GM12878 (cell line): ENCODE measurements around the gene INHBC. TPM values are rescaled to one million over a fixed set of nuclear protein-coding genes. Genes with fewer than 3 reads are reported as not detected.

Experiments
- ASH2L ChIP-seq: fragments of 300-600, 200-600 bp; sonication (generic); IDR thresholded peaks from 2 replicates; pipeline ENCODE4 v1.6.1; 2017; ENCODE audit warnings: low read depth, mild to moderate bottlenecking, borderline replicate concordance
- ATF7 ChIP-seq: fragments of 450-650 bp; IDR thresholded peaks from 2 replicates; pipeline ENCODE4 v1.6.1; 2016; ENCODE audit warnings: low read depth, mild to moderate bottlenecking
- BACH1 ChIP-seq: fragments of 450-650 bp; IDR thresholded peaks from 2 replicates; pipeline ENCODE4 v1.6.1; 2017; ENCODE audit warnings: mild to moderate bottlenecking, borderline replicate concordance
- BHLHE40 ChIP-seq, 2 experiments: fragments of 450-650 bp in 1 of 2; IDR thresholded peaks; 2 replicates each; pipeline ENCODE4 v1.6.1; 2011 to 2017; ENCODE audit warnings: low read depth in 2 of 2, borderline replicate concordance in 1 of 2, improper control_type of control experiment in 1 of 2, low read length in 1 of 2, mild to moderate bottlenecking in 1 of 2
- EZH2 ChIP-seq: IDR thresholded peaks from 2 replicates; pipeline ENCODE4 v1.6.1; 2012; ENCODE audit warnings: low read depth, mild to moderate bottlenecking, control low read depth, inconsistent platforms, low read length, borderline replicate concordance; ENCODE audit not compliant: control insufficient read depth
- FOS ChIP-seq: IDR thresholded peaks from 3 replicates; pipeline ENCODE4 v1.6.1; 2011; ENCODE audit warnings: borderline replicate concordance; ENCODE audit not compliant: insufficient read length; ENCODE audit errors: extremely low read depth
- FOXK2 ChIP-seq: fragments of 450-650 bp; IDR thresholded peaks from 2 replicates; pipeline ENCODE4 v1.6.1; 2017; ENCODE audit warnings: mild to moderate bottlenecking, moderate library complexity
- GABPA ChIP-seq: IDR thresholded peaks from 2 replicates; pipeline ENCODE4 v1.6.1; 2014; ENCODE audit warnings: antibody characterized with exemption, low read depth, mild to moderate bottlenecking, inconsistent platforms
- IKZF2 ChIP-seq, 2 experiments: fragments of 450-650 bp; IDR thresholded peaks; 2 replicates each; pipeline ENCODE4 v1.6.1; 2017; ENCODE audit warnings: mild to moderate bottlenecking in 2 of 2, moderate library complexity in 2 of 2
- IRF4 ChIP-seq: IDR thresholded peaks from 2 replicates; pipeline ENCODE4 v1.6.1; 2011; ENCODE audit warnings: low read depth, low read length
- KAT2A ChIP-seq: conservative IDR thresholded peaks from 2 replicates; pipeline ENCODE4 v1.6.1; 2011; ENCODE audit warnings: low read depth, low read length; ENCODE audit not compliant: control insufficient read depth
- MYB ChIP-seq: fragments of 150-350 bp; IDR thresholded peaks from 2 replicates; pipeline ENCODE4 v1.6.1; 2014; ENCODE audit warnings: mild to moderate bottlenecking, low read depth, low read length, borderline replicate concordance
- NFYA ChIP-seq: IDR thresholded peaks from 2 replicates; pipeline ENCODE4 v1.6.1; 2011; ENCODE audit warnings: low read depth, mild to moderate bottlenecking, low read length, improper control_type of control experiment, borderline replicate concordance
- NFYB ChIP-seq: IDR thresholded peaks from 2 replicates; pipeline ENCODE4 v1.6.1; 2011; ENCODE audit warnings: low read depth, mild to moderate bottlenecking, low read length, improper control_type of control experiment, moderate library complexity; ENCODE audit not compliant: insufficient read depth
- POLR2AphosphoS5 ChIP-seq: IDR thresholded peaks from 2 replicates; pipeline ENCODE4 v1.6.1; 2011; ENCODE audit warnings: mild to moderate bottlenecking, low read length, inconsistent platforms
- RAD21 ChIP-seq: IDR thresholded peaks from 2 replicates; pipeline ENCODE4 v1.6.1; 2011; ENCODE audit warnings: mild to moderate bottlenecking, low read depth, low read length, moderate library complexity; ENCODE audit not compliant: insufficient read depth
- RELA ChIP-seq: fragments of 450-650 bp; IDR thresholded peaks from 2 replicates; pipeline ENCODE4 v1.8.0; 2014; ENCODE audit warnings: borderline replicate concordance; ENCODE audit not compliant: partially characterized antibody
- SMAD1 ChIP-seq: fragments of 450-650 bp; IDR thresholded peaks from 2 replicates; pipeline ENCODE4 v1.6.1; 2018; ENCODE audit warnings: mild to moderate bottlenecking, low read depth; ENCODE audit not compliant: partially characterized antibody
- SUZ12 ChIP-seq: fragments of 200-600 bp; sonication (generic); IDR thresholded peaks from one replicate; pipeline ENCODE4 v1.6.1; 2018; ENCODE audit warnings: antibody characterized with exemption, mild to moderate bottlenecking; ENCODE audit not compliant: unreplicated experiment
- TAF1 ChIP-seq: IDR thresholded peaks from 2 replicates; pipeline ENCODE4 v1.6.1; 2011; ENCODE audit warnings: mild to moderate bottlenecking, low read depth, low read length, borderline replicate concordance
- TCF12 ChIP-seq: IDR thresholded peaks from 2 replicates; pipeline ENCODE4 v1.6.1; 2011; ENCODE audit warnings: low read depth, mild to moderate bottlenecking, low read length
- YY1 ChIP-seq: IDR thresholded peaks from 2 replicates; pipeline ENCODE4 v1.6.1; 2011; ENCODE audit warnings: low read depth, mild to moderate bottlenecking, low read length
- ZNF207 ChIP-seq: fragments of 450-650 bp; IDR thresholded peaks from 2 replicates; pipeline ENCODE4 v1.6.1; 2014; ENCODE audit warnings: antibody characterized with exemption, mild to moderate bottlenecking, borderline replicate concordance
- ZNF384 ChIP-seq: IDR thresholded peaks from 2 replicates; pipeline ENCODE4 v1.6.1; 2012; ENCODE audit warnings: low read depth, mild to moderate bottlenecking, low read length, improper control_type of control experiment, borderline replicate concordance
- polyA plus RNA-seq, 11 experiments: library from polyadenylated mRNA; depleted of rRNA in 4 of 11; unstranded in 6 of 11; stranded (reverse) in 5 of 11; fragments of >200 nt; fragmentation: Nextera tagmentation in 4 of 11; fragmentation: Illumina TruSeq in 1 of 11; extraction: Ambion mirVana in 4 of 11; extraction: Trizol in 1 of 11; gene quantifications; 1 replicate in 1 of 11; 2 replicates in 10 of 11; pipeline versions ENCODE4 v1.2.1 to v1.2.3, GENCODE V29; 2011 to 2016; ENCODE audit warnings: inconsistent platforms in 2 of 11, missing spikeins in 2 of 11, low read depth in 1 of 11
- total RNA-seq, 4 experiments: library from RNA; depleted of rRNA in 3 of 4; stranded (reverse); fragments of >200 nt in 3 of 4; fragmentation: Illumina TruSeq in 1 of 4; extraction: Trizol in 1 of 4; gene quantifications; 2 replicates each; pipeline versions ENCODE4 v1.2.1 to v1.2.3, GENCODE V29; 2013 to 2021
- TF ChIP-seq, protein P1 (sequence below): fragments of 450-650 bp; IDR thresholded peaks from 2 replicates; pipeline ENCODE4 v1.6.1; 2016; ENCODE audit warnings: mild to moderate bottlenecking
- TF ChIP-seq, protein P2 (sequence below): IDR thresholded peaks from 2 replicates; pipeline ENCODE4 v1.6.1; 2012; ENCODE audit warnings: low read length, inconsistent platforms
- TF ChIP-seq, protein P3 (sequence below): fragments of 450-650 bp; conservative IDR thresholded peaks from 2 replicates; pipeline ENCODE4 v1.6.1; 2017; ENCODE audit warnings: mild to moderate bottlenecking, moderate library complexity

The INHBC gene
- total and polyA plus RNA-seq, 10 of the 15 experiments (the other 5 are each of a cell fraction or from before 2014, with no cell fraction given), result 0.04 to 0.22 (median 0.13) TPM; not detected in 5

DNA sequence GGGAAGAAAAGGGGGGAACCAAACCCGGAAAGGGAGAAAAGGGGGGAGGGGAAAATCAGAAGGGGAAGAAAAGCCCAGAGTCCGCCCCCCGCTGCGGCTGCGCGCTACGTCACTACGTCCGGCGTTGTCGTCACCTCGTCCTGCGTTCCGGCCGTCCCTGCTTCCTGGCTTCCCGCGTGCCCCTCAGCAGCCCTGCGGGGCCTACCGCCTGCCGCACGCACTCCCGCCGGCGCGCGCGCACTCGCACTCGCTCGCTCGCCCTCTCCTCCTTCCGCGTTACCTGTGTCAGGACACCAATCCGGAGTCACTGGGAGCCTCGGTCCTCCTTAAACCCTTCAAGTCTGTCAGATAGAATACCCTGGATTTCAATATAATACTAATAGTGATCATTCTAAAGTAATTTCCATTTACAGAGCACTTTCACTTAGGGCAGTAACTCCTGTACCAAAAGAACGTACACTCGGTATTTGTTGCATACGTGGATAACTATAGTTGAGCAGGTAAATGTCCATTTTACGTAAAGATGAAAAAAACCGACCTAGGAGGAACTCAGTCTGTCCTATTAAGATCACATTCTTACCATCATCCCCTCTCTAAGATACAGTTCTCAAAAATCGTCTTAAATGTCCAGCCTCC, 3.5 kb upstream of the INHBC start, which contains the start of gene R3HDM2 (continued):
- TF ChIP-seq, protein P1, sequence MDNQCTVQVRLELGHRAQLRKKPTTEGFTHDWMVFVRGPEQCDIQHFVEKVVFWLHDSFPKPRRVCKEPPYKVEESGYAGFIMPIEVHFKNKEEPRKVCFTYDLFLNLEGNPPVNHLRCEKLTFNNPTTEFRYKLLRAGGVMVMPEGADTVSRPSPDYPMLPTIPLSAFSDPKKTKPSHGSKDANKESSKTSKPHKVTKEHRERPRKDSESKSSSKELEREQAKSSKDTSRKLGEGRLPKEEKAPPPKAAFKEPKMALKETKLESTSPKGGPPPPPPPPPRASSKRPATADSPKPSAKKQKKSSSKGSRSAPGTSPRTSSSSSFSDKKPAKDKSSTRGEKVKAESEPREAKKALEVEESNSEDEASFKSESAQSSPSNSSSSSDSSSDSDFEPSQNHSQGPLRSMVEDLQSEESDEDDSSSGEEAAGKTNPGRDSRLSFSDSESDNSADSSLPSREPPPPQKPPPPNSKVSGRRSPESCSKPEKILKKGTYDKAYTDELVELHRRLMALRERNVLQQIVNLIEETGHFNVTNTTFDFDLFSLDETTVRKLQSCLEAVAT, result no peak; the same call in none of the 2 replicates
- TF ChIP-seq KAT2A, result no peak
- TF ChIP-seq, protein P2, sequence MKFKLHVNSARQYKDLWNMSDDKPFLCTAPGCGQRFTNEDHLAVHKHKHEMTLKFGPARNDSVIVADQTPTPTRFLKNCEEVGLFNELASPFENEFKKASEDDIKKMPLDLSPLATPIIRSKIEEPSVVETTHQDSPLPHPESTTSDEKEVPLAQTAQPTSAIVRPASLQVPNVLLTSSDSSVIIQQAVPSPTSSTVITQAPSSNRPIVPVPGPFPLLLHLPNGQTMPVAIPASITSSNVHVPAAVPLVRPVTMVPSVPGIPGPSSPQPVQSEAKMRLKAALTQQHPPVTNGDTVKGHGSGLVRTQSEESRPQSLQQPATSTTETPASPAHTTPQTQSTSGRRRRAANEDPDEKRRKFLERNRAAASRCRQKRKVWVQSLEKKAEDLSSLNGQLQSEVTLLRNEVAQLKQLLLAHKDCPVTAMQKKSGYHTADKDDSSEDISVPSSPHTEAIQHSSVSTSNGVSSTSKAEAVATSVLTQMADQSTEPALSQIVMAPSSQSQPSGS, result no peak
- no peak for TF ChIP-seq EZH2
- TF ChIP-seq FOS, result no peak
- TF ChIP-seq ZNF207, result peak; percentile 84; the same call in 1 of the 2 replicates
- TF ChIP-seq GABPA, result no peak
- peak; percentile 42; the same call in 1 of the 2 replicates for TF ChIP-seq NFYB
- no peak for TF ChIP-seq NFYA
- TF ChIP-seq SUZ12, result no peak
- TF ChIP-seq ASH2L, result no peak
- peak; percentile 20 to 41; a peak in 2 of 4 replicates for TF ChIP-seq IKZF2 (IDR thresholded peaks at IDR 0.05)
- no peak for TF ChIP-seq RAD21
- TF ChIP-seq, protein P3, sequence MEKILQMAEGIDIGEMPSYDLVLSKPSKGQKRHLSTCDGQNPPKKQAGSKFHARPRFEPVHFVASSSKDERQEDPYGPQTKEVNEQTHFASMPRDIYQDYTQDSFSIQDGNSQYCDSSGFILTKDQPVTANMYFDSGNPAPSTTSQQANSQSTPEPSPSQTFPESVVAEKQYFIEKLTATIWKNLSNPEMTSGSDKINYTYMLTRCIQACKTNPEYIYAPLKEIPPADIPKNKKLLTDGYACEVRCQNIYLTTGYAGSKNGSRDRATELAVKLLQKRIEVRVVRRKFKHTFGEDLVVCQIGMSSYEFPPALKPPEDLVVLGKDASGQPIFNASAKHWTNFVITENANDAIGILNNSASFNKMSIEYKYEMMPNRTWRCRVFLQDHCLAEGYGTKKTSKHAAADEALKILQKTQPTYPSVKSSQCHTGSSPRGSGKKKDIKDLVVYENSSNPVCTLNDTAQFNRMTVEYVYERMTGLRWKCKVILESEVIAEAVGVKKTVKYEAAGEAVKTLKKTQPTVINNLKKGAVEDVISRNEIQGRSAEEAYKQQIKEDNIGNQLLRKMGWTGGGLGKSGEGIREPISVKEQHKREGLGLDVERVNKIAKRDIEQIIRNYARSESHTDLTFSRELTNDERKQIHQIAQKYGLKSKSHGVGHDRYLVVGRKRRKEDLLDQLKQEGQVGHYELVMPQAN, result no peak
- TF ChIP-seq POLR2AphosphoS5, result peak; percentile 93
- no peak for TF ChIP-seq FOXK2
- peak; percentile 84 for TF ChIP-seq SMAD1
- TF ChIP-seq ZNF384, result no peak
- peak; percentile 33; the same call in 1 of the 2 replicates for TF ChIP-seq YY1
- TF ChIP-seq TAF1, result peak; percentile 78; the same call in 1 of the 2 replicates
- TF ChIP-seq BACH1, result peak; percentile 23; the same call in 1 of the 2 replicates
- TF ChIP-seq BHLHE40 (IDR thresholded peaks at IDR 0.05; ENCODE audit: borderline replicate concordance in 1 of 2, low read depth in 2 of 2, low read length in 1 of 2), result peak in 1 of 2 experiments; percentile 63; a peak in 3 of 4 replicates
- TF ChIP-seq MYB, result no peak
- TF ChIP-seq ATF7, result peak; percentile 41; the same call in 1 of the 2 replicates
- TF ChIP-seq RELA, result peak; percentile 57
- no peak for TF ChIP-seq IRF4
- TF ChIP-seq TCF12, result 0 out of 2 replicates have a peak, but pooled peaks have one; percentile 48
